ENCODE data around the gene UBE2O.

UBE2O gene

DNA sequence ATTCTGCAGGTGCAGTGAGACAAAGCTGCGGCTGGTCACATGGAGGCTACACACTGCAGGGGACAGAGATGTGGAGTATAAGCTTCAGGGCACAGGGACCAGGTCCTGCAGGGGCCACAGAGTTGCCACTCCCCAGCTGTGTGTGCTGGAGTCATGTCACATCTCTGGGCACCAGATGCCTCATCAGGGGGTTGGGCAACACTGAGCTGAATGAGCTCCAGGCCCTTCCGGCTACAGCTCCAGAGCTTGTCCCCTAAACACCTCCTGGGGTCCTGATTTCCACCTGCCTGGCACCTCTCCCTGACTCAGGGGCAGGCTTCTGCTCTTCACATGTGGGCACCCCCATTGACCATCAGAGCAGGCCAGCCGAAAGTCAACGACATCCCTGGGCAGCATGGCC is 36.1 kb downstream of the UBE2O start:
- DNase-seq (no peak), ATAC-seq (ENCODE audit: insufficient read depth, low read depth) (no peak)
- Histone ChIP-seq H3K4me1 (ENCODE audit: insufficient read depth, low read length) (no peaks in the 10 kb centered on the region), H3K36me3 (ENCODE audit: insufficient read depth, low read length) (peaks cover 18% of the 10 kb centered on the region), H2AFZ (ENCODE audit: low read depth, low read length) (no peak overlapping the region), H3K9ac (ENCODE audit: low read depth, low read length) (no peak overlapping the region), H4K20me1 (ENCODE audit: insufficient read depth, low read length) (peaks cover 67% of the 10 kb centered on the region), H3K79me2 (ENCODE audit: insufficient read depth, low read length) (peaks cover 77% of the 10 kb centered on the region), H3K27ac (ENCODE audit: low read length) (no peak overlapping the region), H3K4me3 (ENCODE audit: low read depth in 1 of 2, low read length in 2 of 2) (no peak overlapping the region), H3K9me3 (ENCODE audit: insufficient read depth, low read length, severe bottlenecking) (no peaks in the 10 kb centered on the region), H3K27me3 (ENCODE audit: insufficient read depth, low read length, poor library complexity) (no peaks in the 10 kb centered on the region), H3K4me2 (ENCODE audit: insufficient read depth, low read length) (no peak overlapping the region)
- TF ChIP-seq EZH2 (IDR thresholded peaks at IDR 0.05; ENCODE audit: borderline replicate concordance, low read depth, low read length, severe bottlenecking), result no peak
- TF ChIP-seq, protein P1, sequence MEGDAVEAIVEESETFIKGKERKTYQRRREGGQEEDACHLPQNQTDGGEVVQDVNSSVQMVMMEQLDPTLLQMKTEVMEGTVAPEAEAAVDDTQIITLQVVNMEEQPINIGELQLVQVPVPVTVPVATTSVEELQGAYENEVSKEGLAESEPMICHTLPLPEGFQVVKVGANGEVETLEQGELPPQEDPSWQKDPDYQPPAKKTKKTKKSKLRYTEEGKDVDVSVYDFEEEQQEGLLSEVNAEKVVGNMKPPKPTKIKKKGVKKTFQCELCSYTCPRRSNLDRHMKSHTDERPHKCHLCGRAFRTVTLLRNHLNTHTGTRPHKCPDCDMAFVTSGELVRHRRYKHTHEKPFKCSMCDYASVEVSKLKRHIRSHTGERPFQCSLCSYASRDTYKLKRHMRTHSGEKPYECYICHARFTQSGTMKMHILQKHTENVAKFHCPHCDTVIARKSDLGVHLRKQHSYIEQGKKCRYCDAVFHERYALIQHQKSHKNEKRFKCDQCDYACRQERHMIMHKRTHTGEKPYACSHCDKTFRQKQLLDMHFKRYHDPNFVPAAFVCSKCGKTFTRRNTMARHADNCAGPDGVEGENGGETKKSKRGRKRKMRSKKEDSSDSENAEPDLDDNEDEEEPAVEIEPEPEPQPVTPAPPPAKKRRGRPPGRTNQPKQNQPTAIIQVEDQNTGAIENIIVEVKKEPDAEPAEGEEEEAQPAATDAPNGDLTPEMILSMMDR (IDR thresholded peaks at IDR 0.05; ENCODE audit: borderline replicate concordance, extremely low read depth, low read length, poor library complexity, severe bottlenecking), result no peak

DNA sequence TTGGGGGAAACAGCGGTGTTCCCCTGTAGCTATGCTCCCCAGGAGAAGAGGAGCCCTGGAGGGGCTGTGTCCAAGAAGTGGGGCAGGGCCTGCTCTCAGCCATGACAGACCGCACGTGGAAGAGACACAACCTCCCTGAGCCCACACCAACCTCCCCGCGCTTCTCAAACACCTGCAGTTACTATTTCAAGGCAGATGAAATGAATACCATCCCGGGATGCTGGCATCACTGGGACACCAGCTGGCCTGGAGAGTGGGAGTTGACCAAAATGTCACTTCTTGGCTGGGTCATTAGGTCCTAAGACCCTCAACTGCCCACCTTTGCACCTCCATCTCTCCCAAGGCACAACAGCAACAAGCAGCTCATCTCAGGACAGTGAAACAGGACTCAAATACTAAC is 36.5 kb downstream of the UBE2O start:
- H3K9me3 ChIP-seq (ENCODE audit: insufficient read depth, low read length, severe bottlenecking), result no peaks in the 10 kb centered on the region
- H3K36me3 ChIP-seq (ENCODE audit: insufficient read depth, low read length), result peaks cover 18% of the 10 kb centered on the region
- no peak for DNase-seq
- H3K4me2 ChIP-seq (ENCODE audit: insufficient read depth, low read length), result no peak overlapping the region
- H3K79me2 ChIP-seq (ENCODE audit: insufficient read depth, low read length), result peaks cover 73% of the 10 kb centered on the region
- H3K27me3 ChIP-seq (ENCODE audit: insufficient read depth, low read length, poor library complexity), result no peaks in the 10 kb centered on the region
- H3K9ac ChIP-seq (ENCODE audit: low read depth, low read length), result no peak overlapping the region
- H2AFZ ChIP-seq (ENCODE audit: low read depth, low read length), result no peak overlapping the region
- peaks cover 65% of the 10 kb centered on the region for H4K20me1 ChIP-seq (ENCODE audit: insufficient read depth, low read length)
- no peak for TF ChIP-seq EZH2 (IDR thresholded peaks at IDR 0.05; ENCODE audit: borderline replicate concordance, low read depth, low read length, severe bottlenecking)
- TF ChIP-seq, protein P1 (IDR thresholded peaks at IDR 0.05; ENCODE audit: borderline replicate concordance, extremely low read depth, low read length, poor library complexity, severe bottlenecking), result no peak
- H3K27ac ChIP-seq (ENCODE audit: low read length), result no peak overlapping the region
- ATAC-seq (ENCODE audit: insufficient read depth, low read depth), result no peak
- no peak overlapping the region for H3K4me3 ChIP-seq (ENCODE audit: low read depth in 1 of 2, low read length in 2 of 2)
- no peaks in the 10 kb centered on the region for H3K4me1 ChIP-seq (ENCODE audit: insufficient read depth, low read length)

DNA sequence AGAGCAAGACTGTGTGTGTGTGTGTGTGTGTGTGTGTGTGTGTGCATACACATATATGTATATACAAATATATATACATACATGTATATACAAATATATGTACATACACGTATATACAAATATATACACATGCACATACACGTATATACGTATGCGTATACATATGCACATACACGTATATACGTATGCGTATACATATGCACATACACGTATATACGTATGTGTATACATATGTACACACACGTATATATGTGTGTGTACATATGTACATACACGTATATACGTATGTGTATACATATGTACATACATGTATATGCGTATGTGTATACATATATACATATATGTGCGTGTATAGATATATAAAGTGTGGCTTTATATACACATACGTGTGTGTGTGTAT is 37.2 kb downstream of the UBE2O start:
- H2AFZ ChIP-seq (ENCODE audit: low read depth, low read length), result no peak overlapping the region
- no peak for DNase-seq
- no peak overlapping the region for H3K27ac ChIP-seq (ENCODE audit: low read length)
- no peaks in the 10 kb centered on the region for H3K27me3 ChIP-seq (ENCODE audit: insufficient read depth, low read length, poor library complexity)
- H3K4me3 ChIP-seq (ENCODE audit: low read depth in 1 of 2, low read length in 2 of 2), result no peak overlapping the region
- no peaks in the 10 kb centered on the region for H3K9me3 ChIP-seq (ENCODE audit: insufficient read depth, low read length, severe bottlenecking)
- H3K4me1 ChIP-seq (ENCODE audit: insufficient read depth, low read length), result no peaks in the 10 kb centered on the region
- no peak for ATAC-seq (ENCODE audit: insufficient read depth, low read depth)
- TF ChIP-seq EZH2 (IDR thresholded peaks at IDR 0.05; ENCODE audit: borderline replicate concordance, low read depth, low read length, severe bottlenecking), result no peak
- TF ChIP-seq, protein P1 (IDR thresholded peaks at IDR 0.05; ENCODE audit: borderline replicate concordance, extremely low read depth, low read length, poor library complexity, severe bottlenecking), result no peak
- no peak overlapping the region for H3K9ac ChIP-seq (ENCODE audit: low read depth, low read length)
- H3K79me2 ChIP-seq (ENCODE audit: insufficient read depth, low read length), result peaks cover 70% of the 10 kb centered on the region
- peaks cover 66% of the 10 kb centered on the region for H4K20me1 ChIP-seq (ENCODE audit: insufficient read depth, low read length)
- H3K4me2 ChIP-seq (ENCODE audit: insufficient read depth, low read length), result no peak overlapping the region
- H3K36me3 ChIP-seq (ENCODE audit: insufficient read depth, low read length), result peaks cover 18% of the 10 kb centered on the region
